HG03521 (cell line): ENCODE data around the gene SIRT3.
"Not testable (repeated sequence)": the region's sequence is repeated elsewhere in the genome, so short reads cannot be mapped to it uniquely, and the experiment has no call there.

ENCODE experiments used
- ATAC-seq: cut with Tn5 transposase; IDR thresholded peaks from one replicate; pipeline ENCODE4 v1.9.1; 2021; ENCODE audit warnings: mild to moderate bottlenecking, moderate library complexity; ENCODE audit not compliant: unreplicated experiment

The SIRT3 gene

DNA sequence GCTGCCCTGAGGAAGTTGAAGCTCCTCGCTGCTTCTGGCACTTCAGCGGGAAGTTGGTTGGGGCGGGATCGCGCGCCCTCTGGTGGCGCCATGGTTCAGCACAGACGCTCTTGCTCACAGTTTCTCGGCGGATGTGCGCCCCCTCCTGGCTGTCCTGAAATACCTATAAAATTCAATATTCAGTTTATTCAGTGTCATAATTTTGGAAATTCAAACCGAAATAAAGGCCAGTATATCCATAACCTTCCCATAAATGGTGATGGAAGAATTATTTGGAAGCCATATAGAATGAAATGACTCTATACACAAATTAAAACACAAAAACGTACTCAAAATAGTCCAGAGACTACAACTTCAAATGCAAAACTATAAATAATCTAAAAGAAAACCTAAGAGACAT, 55.9 kb downstream of the SIRT3 start:
- ATAC-seq, result not testable (repeated sequence)
